T-helper 2 cell treated with Interferon-gamma antibody and Interleukin-4, amounts not matched to agents 100 ng/mL and 5 ng/mL, for 36 hours (primary cell): ENCODE data around the gene FCGBP. TPM values are rescaled to one million over a fixed set of nuclear protein-coding genes. Genes with fewer than 3 reads are reported as not detected.
"Not testable (repeated sequence)": the region's sequence is repeated elsewhere in the genome, so short reads cannot be mapped to it uniquely, and the experiment has no call there.

Experiments used
- intact Hi-C: fragments of 100-400 bp; cut with micrococcal nuclease; formaldehyde crosslinking; loops from one replicate; pipeline ENCODE4 v1.15.1; 2023
- total RNA-seq: library from RNA; stranded (reverse); gene quantifications from 2 replicates; pipeline ENCODE4 v1.2.3, GENCODE V29; 2022

Gene FCGBP
- total RNA-seq, 1 donor from 2014 or later, result 7.3 TPM

DNA sequence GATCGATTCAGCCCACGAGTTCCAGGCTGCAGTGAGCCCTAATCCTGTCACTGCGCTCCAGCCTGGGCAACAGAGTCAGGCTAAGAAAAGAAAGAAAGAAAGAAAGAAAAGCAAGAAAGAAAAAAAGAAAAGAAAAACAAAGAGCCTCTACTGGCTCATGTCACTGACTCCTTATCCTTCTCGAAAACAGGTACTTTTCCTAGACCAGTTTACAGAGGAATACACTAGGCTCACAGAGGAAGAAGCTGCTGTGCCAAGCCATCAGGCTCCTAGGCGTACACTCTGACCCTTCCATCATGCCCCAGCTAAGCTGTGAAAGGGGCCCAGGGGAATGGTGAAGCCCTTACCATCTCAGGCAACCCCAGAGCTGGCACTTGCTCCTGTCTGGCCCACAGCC, 41.9 kb downstream of the FCGBP start:
- intact Hi-C loops, result loop anchor here (5.0 kb wide), 1 partner anchor 80 kb away; the partner anchor contains the start of gene PSMC4

DNA sequence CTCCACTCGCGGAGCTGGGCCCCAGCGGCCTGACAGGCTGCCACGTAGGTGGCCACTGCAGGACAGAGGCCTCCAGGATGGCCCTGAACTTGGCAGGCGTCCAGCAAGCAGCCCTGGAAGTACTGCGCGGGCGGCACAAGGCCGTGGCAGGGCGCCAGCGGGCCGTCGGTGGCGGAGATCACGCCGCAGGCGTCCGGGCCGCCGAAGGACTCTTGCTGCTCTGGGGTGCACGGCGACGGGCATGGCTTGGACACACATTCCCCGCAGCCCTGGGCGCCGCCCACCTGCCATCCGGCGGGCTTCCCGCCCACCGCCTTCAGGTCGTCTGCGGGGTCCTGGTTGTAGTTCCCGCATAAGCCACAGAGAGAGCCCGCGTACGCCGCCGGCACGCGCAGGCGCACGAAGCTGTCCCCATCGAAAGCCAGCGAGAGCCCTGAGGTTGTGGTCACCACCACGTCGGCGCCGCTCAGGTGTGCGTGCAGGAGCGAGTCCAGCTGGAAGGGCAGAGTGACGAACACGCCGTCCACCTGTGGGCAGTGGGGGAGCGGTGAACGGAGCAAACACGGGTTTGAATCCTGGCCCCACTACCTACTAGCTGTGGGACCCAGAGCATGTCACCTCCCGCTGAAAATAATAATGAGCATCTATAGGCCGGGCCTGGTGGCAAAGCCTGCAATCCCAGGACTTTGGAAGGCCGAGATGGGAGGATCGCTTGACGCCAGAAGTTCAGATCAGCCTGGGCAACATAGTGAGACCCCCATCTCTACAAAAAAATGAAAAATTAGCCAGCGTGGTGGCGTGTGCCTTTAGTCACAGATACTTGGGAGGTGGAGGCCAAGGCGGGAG, 42.6 kb downstream of the FCGBP start:
- intact Hi-C loops, result loop anchor here (5.0 kb wide), 1 partner anchor 80 kb away; the partner anchor contains the start of gene PSMC4

DNA sequence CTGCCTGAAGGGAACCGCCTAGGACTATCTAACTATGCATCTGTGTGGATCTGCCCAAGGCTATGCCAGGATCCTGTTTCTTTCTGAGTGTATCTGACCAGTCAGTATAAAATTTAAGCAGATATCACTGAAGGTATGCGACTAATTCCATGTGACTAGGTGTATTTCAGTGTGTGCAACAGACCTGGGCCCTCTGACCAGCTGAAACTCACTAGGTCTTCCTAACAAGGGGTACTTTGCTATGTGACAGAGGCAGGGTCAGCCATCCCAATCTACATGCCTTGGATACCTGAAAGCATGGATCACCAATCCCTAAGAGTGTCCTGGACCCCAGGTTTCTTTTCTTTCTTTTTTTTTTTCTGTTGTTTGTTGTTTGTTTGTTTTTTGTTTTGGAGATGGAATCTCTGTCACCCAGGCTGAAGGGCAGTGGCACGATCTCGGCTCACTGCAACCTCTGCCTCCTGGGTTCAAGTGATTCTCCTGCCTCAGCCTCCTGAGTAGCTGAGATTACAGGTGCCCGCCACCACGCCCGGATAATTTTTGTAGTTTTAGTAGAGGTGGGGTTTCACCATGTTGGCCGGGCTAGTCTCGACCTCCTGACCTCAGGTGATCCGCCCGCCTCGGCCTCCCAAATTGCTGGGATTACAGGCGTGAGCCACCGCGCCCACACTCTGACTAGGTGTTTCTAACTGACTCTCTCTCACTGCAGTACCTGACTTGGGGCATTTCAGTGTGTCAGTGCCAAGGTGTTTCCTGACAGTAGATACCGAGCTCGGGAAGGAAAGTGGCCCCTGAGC, 43.5 kb downstream of the FCGBP start:
- intact Hi-C loops, result loop anchor here (5.0 kb wide), 1 partner anchor 81 kb away; the partner anchor contains the start of gene PSMC4

DNA sequence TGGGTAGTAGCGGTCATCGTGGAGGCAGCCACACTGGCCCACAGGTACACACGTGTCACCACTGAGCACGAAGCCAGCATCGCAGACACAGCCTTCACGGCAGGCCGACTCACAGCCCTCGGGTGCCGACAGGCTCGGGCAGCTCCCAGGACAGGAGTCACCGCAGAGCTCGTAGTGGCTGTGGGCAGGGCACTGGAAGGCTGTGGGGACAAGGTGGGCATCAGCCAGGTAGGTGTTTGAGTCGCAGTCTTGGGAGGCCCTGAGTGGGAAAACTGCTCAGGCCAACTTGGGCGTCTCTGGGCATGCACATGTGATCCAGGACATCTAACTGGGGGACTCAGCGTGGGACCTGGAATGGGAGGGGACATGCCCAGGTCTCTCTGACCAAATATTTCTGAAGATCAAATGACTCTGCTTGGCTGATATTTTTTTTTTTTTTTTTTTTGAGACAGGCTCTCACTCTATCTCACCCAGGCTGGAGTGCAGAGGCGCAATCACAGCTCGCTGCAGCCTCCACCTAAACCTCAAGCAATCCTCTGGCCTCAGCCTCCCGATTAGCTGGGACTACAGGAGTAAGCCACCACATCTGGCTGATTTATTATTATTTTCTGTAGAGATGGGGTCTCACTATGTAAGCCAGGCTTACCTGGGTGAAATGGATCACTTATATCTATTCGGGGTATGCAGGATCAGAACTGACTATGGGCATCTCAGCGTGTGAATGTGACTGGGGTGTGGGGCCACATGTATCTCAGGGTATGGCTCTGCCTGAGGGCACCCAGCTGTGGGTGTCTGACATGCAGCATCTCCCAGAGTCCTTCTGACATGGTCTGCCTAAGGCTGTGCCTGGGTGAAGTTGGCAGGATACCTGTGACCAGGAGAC, 44.3 kb downstream of the FCGBP start:
- intact Hi-C loops, result loop anchor here (5.0 kb wide), 1 partner anchor 82 kb away; the partner anchor contains the start of gene PSMC4

DNA sequence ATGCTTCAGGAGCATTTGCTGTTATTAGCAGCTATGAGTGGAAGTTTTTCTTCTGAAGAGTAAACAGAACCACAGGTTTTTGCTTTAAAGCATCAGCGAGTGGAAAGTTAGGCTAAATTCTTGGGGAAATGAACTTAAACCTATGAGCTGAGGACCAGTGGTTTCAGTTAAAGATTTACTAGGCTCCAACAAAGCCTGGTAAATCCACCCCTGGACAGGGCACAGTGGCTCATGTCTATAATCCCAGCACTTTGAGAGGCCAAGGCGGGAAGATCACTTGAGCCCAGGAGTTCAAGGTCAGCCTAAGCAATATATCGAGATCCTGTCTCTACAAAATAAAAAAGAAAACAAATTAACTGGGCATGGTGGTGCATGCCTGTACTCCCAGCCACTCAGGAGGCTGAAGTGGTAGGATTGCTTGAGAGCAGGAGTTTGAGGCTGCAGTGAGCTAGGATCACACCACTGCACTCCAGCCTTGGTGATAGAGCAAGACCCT, 46.9 kb downstream of the FCGBP start:
- intact Hi-C loops, result not testable (repeated sequence)

DNA sequence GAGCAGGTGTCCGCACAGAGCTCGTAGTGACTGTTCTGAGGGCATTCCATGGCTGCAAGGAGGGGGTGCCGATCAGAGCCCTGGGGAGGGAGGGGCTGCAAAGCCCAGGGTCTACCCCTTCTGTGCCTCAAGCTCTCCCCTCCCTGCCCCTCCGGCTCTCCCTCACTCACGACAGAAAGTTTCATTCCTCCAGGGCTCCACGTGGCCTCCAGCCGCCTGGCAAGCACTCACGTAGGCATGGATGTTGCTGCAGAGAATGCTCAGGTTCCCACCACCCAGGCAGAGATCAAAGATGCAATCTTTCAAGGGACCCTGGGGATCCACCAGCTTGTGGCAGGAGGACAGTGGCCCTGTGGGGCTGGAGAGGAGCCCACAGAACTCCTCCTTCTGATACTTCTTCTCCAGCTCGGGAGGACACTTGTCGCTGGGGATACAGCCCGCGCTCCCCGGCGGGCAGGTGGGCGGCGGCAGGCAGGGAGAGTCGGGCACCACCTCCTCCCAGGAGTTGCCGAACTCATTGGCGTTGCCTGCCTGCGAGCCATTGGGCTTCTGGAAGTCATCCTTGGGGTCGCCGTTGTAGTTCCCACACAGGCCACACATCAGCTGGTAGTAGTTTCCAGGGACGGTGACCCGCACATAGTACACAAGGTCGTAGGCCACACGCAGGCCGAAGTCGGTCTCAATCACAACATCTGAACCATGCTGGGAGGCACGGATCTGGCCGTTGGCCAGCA, 48.4 kb downstream of the FCGBP start:
- intact Hi-C loops, result not testable (repeated sequence)

DNA sequence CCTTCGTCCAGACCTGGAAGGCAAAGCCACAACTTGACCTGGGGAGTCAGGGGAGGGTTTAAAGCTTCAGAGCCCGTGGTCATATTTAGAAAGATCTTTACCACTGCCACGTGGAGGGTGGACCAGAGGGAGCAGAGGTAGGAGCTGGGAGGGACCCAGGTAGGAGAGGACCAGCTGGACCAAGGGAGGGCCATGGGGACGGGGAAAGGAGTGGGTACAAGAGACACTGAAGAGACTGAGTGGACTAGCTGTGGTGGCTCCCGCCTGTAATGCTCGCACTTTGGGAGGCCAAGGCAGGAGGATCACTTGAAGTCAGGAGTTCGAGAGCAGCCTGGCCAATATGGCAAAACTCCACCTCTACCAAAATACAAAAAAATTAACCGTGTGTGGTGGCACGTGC, 49.7 kb downstream of the FCGBP start:
- intact Hi-C loops, result not testable (repeated sequence)

Other genes starting within 250 kb of the FCGBP start
- not detected in 2 replicates for gene LGALS14, start 230.2 kb downstream of the FCGBP start, total RNA-seq
- gene CLC, start 196.6 kb downstream of the FCGBP start, total RNA-seq, result 1.6 and 1.9 TPM in 2 replicates
- gene LEUTX, start 155.8 kb downstream of the FCGBP start, total RNA-seq, result not detected in 2 replicates
- gene DYRK1B, start 100.5 kb downstream of the FCGBP start, total RNA-seq, result 5.7 and 5.9 TPM in 2 replicates
- 375 and 397 TPM in 2 replicates for gene FBL, start 88.3 kb downstream of the FCGBP start, total RNA-seq
- 133 and 134 TPM in 2 replicates for gene PSMC4, start 36.5 kb upstream of the FCGBP start, total RNA-seq
- 5.4 and 6.1 TPM in 2 replicates for gene ZNF546, start 62.4 kb upstream of the FCGBP start, total RNA-seq
- gene ZNF780B, start 121.6 kb upstream of the FCGBP start, total RNA-seq, result 29.4 and 30.0 TPM in 2 replicates
- 20.5 and 21.4 TPM in 2 replicates for gene ZNF780A, start 156.3 kb upstream of the FCGBP start, total RNA-seq